NCI-H2029 treated with DMSO at 0.1 percent for 48 hours (cell line): ENCODE results near the gene GDPD4.

Experiments
- DNase-seq: peaks from one replicate; lab custom pipeline; 2025; lab: John Stamatoyannopoulos, UW

Gene GDPD4

DNA sequence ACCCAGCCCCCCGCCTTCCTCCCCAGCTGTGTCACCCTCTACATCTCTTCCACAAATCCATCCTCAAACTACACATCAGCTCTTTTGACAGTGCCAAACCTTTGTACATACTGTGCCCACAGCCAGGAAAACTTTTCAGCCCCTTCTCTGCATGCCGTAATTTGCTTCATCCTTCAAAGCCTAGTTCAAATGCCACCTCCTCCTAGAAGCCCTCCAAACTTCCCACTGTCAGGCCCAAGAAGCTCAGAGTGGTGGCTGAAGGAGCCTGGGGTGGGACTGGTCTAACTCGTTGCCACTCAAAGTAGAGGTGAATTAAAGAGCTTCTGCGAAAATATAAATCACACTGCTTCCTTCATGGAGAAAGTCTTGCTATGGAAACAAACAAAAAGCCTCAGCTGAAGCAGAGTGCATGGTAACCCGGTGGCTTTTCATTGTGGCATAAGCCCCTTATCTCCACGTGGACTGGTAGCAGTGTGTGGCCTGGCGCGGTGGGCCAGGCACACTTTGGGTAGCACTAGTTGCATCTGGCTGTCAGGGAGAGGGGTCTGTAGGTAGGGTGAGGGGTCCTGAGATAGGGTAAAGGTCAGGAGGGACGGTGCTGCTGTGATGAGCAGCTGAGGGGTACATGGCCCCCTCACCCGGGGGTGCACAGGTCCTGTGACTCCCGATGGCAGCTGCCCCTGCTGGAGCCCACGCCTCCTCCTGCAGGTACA is 96.6 kb downstream of the GDPD4 start:
- DNase-seq, result no peak

DNA sequence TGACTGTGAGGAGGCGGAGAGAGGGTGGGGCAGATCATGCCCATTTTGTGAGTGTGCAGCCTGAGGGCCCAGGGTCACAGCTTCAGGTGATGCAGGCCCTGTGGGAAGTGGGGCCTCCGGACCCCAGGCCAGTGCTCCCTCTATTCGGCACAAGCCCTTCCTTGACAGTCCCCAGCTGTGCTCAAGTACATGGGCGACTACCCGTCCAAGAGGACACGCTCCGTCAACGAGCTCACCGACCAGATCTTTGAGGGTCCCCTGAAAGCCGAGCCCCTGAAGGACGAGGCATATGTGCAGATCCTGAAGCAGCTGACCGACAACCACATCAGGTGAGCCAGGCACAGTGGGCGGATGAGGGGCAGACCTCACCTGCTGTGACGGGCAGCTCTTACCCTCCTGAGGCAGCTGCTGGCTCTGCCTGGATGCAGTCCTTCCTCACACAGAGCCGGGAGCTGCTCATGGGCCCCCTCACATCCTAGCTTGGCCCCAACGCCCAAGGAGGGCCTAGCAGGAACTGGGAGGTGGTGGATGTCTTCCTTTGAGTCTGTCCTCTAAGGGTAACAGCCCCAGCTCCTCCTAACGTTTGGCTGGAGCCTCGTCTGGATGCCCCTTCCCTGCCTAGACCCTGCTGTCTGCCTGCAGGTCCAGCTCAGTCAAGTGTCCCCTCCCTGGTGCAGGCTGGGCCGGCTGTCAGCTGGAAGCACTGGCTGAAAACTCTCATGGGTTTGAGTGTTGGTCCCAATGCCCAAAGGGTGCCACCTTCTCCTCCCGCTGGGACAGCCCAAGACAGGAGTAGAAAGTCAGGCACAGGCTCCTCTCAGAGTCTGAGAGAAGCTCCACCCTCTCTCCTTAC is 97.4 kb downstream of the GDPD4 start:
- no peak for DNase-seq

DNA sequence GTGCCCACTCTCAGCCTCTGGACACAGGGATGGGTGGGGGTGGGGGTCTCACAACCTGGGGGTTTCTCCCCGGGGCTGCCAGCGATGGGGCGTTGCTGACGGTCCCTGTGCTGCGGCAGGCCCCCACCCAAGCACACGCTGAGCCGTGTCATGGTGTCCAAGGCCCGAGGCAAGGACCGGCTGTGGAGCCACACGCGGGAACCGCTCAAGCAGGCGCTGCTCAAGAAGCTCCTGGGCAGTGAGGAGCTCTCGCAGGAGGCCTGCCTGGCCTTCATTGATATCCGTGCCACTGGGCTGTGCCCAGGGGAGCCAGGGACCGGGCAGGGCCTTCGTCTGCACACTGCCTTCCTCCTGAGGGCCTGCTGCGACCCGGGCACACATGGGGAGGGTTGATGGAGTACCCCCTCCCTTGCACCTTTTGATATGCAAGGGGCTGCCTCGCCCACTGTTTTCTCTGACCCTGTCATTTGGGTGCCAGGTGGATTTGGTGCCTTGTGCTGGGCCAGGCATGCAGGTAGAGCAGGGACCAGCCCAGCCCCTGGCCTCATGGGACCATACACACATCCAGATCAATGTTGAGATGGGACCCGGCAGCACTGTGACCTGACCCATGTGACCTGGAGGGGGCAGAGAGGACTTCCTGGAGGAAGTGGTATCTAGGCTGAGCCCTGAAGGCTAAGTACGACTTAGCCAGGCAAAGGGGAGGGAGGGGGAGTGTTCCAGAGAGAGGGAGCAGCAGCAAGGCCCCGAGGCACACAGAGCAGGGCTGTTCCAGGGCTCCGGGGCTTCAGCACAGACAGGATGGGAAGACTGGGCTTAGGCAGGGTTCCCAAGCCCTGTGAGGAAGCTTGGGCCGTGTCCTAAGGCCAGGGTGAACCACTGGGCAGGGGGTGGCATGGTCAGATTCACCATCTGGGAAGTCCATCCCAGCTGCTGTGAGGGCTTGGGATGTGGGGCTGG is 98.3 kb downstream of the GDPD4 start:
- no peak for DNase-seq

DNA sequence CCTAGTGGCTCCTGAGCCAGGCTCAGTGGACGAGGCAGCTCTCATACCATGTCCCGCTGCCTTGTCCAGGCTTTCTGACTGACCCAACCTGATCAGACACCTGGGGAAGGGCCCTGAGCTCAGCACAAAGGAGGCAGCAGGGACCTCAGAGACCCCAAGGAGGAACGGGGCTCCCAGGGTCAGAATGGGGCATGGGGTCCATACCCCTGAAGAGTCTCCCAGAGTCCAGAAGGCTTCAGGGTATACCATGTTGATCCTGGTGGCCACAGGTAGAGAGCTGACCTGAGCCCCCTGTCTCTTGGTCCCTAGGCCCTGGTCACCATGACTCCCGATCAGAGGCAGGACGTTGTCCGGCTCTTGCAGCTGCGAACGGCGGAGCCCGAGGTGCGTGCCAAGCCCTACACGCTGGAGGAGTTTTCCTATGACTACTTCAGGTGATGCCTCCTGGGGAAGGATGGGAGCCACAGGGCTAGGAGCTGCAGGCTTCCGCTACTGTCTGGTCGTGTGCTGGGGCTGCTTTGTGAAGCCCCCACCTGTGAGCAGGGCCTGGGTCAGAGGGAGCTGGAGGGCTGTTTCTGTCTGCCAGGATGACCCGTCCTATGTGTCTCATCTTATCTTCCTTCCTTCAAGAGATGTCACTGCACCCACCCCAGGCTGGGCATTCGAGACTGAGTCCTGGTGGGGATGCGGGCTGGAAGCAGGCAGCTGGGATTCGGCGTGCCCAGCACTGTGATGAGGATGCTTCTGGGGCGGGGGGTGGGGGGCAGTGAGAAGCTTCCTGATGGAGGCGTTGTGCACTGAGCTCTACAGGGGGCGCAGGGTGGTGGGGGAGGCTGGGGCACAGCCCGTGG is 99.3 kb downstream of the GDPD4 start:
- DNase-seq, result no peak

DNA sequence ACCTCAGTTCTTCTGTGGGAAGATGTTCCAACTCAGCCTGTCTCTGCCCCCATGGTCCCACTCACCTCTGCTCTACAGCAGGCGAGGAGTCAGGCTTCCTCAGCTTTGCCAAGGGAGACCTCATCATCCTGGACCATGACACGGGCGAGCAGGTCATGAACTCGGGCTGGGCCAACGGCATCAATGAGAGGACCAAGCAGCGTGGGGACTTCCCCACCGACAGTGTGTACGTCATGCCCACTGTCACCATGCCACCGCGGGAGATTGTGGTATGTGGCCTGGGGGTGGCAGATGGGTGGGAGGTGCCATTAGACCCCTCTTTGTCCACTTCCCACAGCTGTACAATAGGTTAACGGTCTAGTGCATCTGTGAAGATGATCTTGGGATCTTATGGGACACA is 100.1 kb downstream of the GDPD4 start:
- DNase-seq, result no peak

DNA sequence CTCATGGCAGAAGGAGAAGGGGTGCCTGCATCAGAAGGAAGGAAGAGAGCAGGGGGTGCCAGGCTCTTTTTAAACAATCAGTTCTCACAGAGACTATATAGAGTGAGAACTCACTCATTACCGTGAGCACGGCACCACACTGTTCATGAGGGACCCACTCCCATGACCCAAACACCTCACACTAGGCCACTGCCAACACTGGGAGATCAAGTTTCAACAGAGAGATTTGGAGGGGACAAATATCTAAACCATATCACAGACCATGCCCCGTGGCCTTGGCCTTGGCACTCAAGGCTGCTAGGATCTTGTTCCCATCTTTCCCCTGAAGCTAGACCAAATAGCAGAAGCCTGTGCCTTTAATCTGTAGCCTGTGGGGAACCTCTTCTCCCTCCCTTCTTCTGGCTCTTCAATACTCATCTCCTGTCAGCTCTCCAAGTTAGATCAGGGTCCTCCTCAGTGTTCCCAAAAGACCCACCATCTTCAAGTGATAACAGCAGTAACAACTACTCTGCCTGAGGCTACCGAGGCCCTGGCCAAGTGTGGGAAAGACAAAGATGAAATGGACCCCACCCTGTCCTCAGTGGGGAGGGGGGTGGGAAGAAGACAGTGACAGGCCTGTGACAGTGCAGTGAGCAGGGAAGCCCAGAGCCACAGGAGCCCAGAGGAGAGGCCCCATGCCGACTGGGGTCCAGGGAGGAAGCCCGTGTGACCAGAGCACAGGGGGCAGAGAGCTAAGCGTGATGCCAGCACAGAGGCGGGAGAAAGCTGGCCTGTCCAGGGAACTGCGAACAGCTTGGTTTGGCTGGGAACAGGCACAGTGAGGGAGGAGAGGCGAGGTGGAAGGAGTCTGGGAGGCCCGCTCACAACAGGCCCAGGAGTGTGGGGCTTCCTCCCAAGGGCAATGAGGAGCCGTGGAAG is 100.9 kb downstream of the GDPD4 start:
- DNase-seq, result no peak

DNA sequence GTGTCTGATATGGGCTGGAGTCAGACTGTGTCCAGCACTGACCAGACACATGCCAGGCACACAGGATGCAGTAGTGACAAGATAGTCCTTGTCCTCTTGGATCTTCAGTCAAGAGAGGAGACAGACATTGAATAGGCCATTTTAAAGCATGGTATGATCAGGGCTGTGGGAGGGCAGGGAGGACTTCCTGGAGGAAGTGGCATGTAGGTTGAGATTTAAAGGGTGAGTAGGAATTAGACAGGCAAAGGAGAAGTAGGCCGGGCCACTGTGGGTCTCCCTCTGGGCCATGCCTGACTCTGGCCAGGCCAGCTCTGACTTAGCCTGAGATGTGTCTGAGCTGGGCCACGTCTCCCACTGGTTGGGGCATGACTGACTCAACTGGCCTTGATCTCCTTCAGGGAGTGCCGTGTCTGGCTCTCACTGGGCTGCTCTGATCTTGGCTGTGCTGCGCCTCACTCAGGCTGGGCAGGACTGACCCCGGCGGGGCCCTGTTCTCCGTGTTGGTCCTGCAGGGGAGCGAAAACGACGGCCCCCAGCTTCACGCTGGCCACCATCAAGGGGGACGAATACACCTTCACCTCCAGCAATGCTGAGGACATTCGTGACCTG is 102.2 kb downstream of the GDPD4 start:
- DNase-seq, result no peak

DNA sequence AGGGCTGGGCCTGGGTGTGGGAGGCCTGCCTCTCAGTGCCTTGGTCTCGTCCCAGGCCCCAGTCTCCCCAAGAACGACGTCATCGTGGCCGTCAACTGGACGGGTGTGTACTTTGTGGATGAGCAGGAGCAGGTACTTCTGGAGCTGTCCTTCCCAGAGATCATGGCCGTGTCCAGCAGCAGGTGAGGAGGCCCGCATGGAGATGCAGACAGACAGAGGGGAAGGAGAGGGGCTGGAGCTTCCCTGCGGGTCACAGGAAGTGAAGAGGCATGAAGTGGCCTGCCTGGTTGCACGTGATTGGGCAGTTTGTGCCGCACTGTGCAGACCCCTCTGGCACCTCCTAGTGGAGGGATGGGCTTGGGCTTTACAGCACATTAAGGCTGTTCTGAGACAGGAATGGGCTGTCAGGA is 103.0 kb downstream of the GDPD4 start:
- DNase-seq, result no peak

DNA sequence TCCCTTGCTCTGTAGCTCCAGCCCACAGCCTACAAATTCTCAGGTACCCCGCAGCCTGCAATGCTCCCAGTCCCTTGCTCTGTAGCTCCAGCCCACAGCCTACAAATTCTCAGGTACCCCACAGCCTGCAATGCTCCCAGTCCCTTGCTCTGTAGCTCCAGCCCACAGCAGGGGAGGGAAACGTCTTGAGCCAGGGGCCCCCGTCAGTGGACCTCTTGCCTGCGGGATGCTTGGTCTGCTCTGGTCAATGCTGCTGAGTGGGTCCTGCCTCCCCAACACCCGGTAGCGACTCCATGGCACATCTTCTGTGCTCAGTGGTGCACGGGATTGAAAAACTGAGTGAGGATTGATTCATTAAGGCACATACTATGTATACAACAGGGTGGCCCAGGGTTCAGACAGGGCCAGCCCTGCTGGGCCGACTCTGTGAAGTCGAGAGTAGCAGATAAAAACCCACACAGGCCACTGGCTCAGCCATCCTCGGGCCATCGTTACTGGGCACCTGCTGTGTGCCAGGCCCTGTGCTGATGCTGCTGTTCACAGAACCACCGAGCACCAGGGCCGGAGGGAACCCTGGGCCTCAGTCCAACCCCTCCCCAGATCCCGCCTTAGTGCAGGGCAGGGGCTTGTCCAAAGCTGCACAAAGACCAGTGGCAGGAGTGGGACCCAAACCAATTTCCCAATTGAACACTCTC is 103.7 kb downstream of the GDPD4 start:
- DNase-seq, result no peak

DNA sequence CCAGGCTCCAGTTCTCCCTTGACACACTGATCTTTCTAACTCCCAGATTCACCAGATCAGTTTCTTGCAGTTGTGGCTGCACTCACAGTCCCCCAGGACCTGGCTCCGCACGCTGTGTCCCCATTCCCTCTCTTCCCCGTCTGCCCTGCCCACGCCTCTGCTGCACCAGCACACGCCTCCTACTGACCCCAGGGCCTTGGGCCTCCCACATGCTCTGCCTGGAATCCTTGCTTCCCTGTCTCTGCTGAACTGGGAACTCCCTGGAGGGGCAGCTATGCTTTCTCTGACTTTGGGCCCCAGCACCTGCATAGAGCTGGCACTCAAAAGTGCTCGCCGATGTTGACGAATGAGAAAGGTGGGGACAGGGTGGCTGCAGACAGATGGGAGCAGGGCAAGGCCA is 104.5 kb downstream of the GDPD4 start:
- no peak for DNase-seq

DNA sequence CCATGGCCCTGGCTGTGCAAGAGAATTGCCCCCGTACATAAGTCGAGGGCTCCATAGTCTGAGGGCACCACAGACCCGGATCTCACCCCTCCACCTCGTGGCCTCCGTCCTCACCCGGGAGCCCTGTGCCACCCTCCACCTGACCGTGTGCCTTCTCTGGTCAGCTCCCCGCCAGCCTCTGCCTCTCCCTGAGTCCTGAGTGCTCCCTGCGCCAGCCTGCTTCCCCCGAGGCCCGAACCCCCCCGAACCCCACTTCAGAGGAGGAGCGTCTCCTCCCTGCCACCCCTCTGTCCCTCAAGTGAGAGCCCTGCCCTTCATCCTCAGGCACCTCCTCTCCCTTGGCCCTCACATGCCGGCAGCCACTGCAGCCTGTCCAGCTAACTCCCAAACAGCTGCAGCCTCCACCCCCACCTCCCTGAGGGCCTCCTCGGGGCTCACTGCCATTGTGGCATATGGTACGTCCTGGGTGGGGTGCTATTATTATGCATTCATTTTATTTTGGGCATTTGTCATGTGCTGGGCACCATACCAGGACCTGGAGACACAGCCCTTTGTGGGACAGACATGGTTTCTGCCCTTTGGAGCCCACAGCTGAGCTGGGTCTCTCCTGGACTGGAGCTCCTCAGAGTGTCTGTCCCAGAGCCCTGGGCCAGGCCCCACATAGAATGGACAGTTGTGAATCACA is 106.3 kb downstream of the GDPD4 start:
- DNase-seq, result no peak

DNA sequence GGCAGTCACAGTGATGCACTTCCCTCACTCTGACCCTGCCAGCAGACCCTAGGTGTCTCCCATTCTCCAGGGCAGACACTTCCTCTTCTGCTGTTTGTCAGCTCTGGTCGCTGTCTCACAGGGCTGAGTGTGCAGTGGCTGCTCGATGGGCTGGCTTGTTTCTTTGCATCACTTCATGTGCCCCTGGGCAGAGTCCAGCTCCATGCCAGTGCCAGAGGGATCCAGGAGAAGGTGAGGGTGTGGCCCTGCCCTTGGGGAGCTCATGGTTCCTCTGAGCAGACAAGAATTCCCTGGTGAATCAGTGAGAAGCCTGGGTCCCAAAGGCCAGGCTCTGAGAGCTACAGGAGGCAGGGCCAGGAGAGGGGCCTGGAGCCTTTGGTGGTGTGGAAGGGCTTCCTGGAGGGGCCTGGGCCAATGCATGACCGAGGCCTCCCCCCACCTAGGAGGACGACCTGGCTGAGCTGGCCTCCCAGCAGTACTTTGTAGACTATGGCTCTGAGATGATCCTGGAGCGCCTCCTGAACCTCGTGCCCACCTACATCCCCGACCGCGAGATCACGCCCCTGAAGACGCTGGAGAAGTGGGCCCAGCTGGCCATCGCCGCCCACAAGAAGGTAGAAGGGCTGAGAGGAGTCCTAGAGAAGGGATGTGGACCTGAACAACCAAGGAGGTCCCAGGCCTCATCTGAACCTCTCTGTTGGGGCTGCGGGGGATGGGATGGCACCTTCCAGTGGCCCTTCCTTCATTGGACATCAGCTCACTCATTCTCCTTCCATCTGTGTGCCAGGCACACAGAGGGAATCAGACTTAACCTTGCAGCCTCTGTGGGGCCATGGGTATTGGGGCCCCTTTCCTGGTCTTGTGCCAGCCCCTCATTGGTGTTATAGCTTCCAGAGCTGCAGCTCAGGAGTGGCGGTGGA is 107.3 kb downstream of the GDPD4 start:
- DNase-seq, result no peak

DNA sequence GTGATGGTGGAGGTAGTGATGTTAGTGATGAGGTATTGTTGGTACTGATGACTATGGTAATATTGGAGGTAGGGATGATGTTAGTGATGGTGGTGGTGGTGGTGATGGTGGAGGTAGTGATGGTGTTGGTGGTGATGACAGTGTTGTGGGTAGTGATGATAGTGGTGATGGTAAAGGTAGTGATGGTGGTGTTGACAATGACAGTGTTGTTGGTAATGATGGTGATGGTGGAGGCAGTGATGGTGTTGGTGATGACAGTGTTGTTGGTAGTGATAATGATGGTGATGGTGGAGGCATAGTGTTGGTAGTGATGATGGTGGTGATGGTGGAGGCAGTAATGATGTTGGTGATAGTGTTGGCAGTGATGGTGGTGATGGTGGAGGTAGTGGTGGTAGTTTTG is 108.3 kb downstream of the GDPD4 start:
- DNase-seq, result no peak

DNA sequence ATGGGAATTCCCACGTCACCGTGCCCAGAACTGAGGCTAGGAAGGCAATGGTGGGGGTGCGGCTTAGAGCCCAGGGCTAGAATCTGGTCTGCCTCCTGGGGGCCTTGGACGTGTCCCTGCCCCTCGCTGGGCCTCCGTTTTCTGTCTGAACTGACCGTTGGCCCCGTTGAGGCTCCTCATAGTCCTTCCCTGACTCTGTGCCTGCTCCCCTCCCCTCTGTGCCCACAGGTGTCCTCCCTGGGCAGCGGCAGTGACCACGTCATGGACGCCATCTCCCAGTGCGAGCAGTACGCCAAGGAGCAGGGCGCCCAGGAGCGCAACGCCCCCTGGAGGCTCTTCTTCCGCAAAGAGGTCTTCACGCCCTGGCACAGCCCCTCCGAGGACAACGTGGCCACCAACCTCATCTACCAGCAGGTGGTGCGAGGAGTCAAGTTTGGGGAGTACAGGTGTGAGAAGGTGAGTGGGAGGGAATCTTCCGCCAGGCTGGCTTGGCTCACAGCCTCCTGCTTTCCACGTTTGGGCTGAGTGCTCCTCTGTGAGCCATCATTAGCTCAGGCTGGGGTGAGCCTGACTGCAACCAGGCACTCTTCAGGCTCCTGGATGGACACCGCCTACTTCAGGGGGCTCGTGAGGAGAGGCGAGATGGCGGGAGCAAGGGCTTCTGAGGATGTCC is 109.5 kb downstream of the GDPD4 start:
- peak; percentile 88 for DNase-seq

DNA sequence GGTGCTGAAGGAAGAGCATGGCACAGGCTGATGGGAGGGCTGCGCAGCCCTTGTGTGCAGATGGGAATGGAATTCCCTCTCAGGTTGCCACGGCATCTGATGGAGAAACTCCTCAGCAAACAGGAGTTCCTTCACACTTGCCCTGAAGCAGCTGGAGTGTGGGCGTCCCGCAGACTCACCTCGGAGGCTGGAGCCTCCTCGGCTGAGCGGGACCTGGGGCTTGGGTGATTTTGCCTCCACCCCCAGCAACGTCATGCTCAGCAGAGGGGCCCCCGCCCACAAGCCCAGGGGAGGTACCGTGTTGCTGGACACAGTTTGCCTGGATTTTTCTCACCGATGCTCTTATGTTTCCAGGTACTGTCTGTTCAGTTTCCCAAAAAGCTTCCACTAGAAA is 110.1 kb downstream of the GDPD4 start:
- no peak for DNase-seq

DNA sequence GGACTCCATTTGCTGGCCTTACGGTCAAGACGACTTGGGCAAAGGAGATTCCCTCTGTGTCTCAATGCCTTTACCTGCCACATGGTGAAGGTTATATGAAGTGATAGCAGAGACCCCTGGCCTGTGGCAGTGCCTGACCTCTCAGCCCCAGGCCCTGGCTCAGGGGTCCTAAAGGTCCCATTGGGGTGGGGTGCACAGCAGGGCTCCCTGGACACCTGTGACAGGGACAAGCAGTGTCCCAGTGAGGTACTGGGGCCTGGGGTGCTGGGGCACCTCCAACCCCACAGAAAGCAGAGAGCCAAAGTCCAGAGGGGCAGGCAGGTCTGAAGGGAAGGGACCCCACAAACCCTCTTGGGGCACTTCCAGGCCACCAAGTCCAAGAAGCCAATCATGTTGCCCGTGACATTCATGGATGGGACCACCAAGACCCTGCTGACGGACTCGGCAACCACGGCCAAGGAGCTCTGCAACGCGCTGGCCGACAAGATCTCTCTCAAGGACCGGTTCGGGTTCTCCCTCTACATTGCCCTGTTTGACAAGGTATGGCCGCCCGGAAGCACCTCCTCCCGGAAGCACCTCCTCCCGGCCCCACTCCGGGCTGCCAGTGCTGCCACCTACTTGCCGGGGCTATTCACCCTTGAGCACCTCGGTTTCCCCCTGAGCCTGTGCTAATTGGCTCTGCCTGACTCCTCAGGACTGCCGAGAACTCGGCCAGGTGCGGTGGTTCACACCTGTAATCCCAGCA is 111.0 kb downstream of the GDPD4 start:
- no peak for DNase-seq
